ENCODE measurements around the gene P4HB. TPM values are rescaled to one million over a fixed set of nuclear protein-coding genes. Genes with fewer than 3 reads are reported as not detected.

Gene P4HB
- total and polyA plus RNA-seq, 12 donors, result 546 to 2,717 (median 934) TPM

DNA sequence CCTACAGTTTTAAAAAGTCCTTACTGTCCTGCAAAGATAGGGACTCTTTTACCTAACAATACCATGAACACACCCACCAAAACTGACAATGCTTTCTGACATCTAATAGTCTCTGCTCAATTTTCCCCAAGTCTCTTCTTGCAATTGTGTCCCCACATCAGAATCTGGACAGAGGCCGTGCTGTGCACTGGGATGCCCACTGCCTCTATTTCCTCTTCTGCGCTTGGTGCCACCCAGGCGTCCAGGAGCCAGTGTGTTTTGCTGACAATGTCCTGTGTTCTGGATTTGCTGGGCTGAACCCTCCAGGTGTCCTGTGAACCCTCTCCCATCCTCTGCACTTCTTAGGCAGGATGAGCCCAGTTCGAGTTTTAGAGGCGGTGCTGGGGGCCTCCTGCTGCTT is 17.2 kb upstream of the P4HB start:
- Histone ChIP-seq H3K4me3 (no peak overlapping the region), H3K36me3 (replicated peaks in 1 of 2) (peaks cover 0 to 7% of the 10 kb centered on the region in 2 donors), H3K9me3 (replicated peaks in 1 of 3) (no peaks in the 10 kb centered on the region), H3K4me1 (replicated peaks in 1 of 2) (peaks cover 0 to 4% of the 10 kb centered on the region in 2 donors), H3K27ac (no peak overlapping the region), H3K27me3 (no peaks in the 10 kb centered on the region)
- WGBS, 4 donors, result 88 to 98% (median 95%) methylated on average over 5 of the region's 5 CpGs
- TF ChIP-seq, protein P1, sequence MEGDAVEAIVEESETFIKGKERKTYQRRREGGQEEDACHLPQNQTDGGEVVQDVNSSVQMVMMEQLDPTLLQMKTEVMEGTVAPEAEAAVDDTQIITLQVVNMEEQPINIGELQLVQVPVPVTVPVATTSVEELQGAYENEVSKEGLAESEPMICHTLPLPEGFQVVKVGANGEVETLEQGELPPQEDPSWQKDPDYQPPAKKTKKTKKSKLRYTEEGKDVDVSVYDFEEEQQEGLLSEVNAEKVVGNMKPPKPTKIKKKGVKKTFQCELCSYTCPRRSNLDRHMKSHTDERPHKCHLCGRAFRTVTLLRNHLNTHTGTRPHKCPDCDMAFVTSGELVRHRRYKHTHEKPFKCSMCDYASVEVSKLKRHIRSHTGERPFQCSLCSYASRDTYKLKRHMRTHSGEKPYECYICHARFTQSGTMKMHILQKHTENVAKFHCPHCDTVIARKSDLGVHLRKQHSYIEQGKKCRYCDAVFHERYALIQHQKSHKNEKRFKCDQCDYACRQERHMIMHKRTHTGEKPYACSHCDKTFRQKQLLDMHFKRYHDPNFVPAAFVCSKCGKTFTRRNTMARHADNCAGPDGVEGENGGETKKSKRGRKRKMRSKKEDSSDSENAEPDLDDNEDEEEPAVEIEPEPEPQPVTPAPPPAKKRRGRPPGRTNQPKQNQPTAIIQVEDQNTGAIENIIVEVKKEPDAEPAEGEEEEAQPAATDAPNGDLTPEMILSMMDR (IDR thresholded peaks at IDR 0.05), result no peak
- TF ChIP-seq POLR2A (IDR thresholded peaks at IDR 0.05), result no peak
- no peak for DNase-seq
- intact Hi-C loops (cut with DNase I), result no loop called here

DNA sequence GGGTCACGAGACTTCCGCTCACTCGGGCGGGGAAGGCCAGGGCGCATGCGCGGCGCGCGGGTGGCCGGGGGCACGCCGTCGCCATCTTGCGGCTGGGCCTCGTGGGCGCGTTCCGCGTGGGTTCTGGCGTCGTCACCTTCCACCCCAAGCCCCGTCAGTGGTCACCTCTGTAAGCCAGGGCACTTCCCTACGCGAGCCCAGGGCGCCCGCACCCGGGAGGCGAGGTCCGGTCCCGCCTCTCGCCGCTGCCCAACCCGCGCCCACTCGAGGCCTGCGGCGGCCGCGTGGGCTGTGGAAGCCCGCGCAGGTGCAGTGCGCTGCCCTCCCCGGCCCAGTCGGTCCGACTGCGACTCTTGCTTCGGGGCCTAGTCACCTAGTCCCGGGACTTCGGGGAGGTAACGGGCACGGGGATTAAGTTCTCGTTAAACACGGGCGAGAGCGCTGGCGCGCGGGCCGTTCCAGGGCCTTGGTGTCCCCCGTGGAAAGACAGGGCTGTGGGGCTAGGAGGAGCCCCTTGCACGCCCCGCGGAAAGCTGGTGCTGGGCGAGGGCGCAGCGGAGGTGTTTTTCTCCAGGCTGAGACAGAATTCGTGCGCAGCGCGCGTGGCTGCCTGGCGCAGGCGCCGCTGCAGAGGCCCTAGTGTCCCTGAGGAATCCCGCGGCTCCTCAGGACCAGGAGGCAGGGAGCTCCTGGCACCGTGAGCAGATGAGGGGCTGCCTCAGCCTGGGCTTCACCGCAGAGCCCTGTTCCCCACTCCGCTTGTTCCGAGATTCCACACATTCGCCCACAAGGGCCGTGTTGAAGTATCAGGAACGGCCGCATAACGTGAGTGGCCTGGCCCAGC is 11.3 kb upstream of the P4HB start:
- H3K36me3 ChIP-seq (replicated peaks in 1 of 2), result peaks cover 0 to 25% of the 10 kb centered on the region in 2 donors
- no peaks in the 10 kb centered on the region for H3K9me3 ChIP-seq (replicated peaks in 1 of 3)
- H3K27ac ChIP-seq, result peak overlapping the region; percentile 92 to 100 (median 99)
- peak; percentile 52 to 97 (median 96) for DNase-seq
- intact Hi-C loops (cut with DNase I), result no loop called here
- H3K27me3 ChIP-seq, result no peaks in the 10 kb centered on the region
- peak overlapping the region; percentile 41 to 85 (median 65) for H3K4me3 ChIP-seq
- 0 to 1% (median 1%) methylated on average over 13 to 86 of the region's 86 CpGs for WGBS, 4 donors
- peaks cover 25 to 46% of the 10 kb centered on the region in 2 donors for H3K4me1 ChIP-seq (replicated peaks in 1 of 2)
- peak; percentile 88 to 91 for TF ChIP-seq POLR2A (IDR thresholded peaks at IDR 0.05)
- TF ChIP-seq, protein P1 (IDR thresholded peaks at IDR 0.05), result peak in 2 of 6 experiments; percentile 35 to 46

DNA sequence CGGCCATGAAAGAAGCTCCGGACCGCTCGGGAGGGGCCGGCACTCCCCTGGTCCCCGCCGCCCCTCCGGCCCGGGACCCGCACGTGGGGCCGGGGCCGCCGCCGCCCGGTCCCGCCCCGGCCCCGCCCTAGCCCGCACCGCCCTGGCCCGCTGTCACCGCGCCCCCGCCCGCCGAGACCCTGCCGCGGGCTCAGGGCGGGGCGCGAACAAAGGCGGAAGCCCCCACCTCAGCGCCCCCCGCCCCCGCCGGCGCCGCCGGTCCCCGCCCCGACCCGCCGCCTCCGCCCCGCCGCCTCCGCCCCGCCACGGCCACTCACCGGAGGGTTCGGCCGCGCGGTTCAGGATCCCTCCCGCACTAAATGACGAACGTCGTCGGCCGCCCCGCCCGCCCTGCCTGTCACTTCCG is 10.6 kb upstream of the P4HB start, which contains the start of gene ARHGDIA:
Gene ARHGDIA, minus strand, starts transcription at position 357 of the 406 bp plus-strand sequence. CDS start 1,407 bp downstream, outside the sequence.
- peak within 1 kb of the TSS; percentile 50 to 85 (median 65) for H3K4me3 ChIP-seq
- H3K4me1 ChIP-seq (replicated peaks in 1 of 2), result peaks cover 25 to 46% of the 10 kb centered on the region in 2 donors
- H3K36me3 ChIP-seq (replicated peaks in 1 of 2), result peaks cover 0 to 25% of the 10 kb centered on the region in 2 donors
- H3K27me3 ChIP-seq, result no peaks in the 10 kb centered on the region
- intact Hi-C loops (cut with DNase I), result no loop called here
- no peaks in the 10 kb centered on the region for H3K9me3 ChIP-seq (replicated peaks in 1 of 3)
- TF ChIP-seq POLR2A (IDR thresholded peaks at IDR 0.05), result no peak
- peak within 1 kb of the TSS; percentile 92 to 100 (median 99) for H3K27ac ChIP-seq
- WGBS, 4 donors, result 0 to 2% methylated on average over 46 to 59 of the region's 64 CpGs; no CpG with 5 or more reads in 2 of the 4 donors
- DNase-seq, result peak in 3 of 7 donors; percentile 29 to 95 (median 94)

DNA sequence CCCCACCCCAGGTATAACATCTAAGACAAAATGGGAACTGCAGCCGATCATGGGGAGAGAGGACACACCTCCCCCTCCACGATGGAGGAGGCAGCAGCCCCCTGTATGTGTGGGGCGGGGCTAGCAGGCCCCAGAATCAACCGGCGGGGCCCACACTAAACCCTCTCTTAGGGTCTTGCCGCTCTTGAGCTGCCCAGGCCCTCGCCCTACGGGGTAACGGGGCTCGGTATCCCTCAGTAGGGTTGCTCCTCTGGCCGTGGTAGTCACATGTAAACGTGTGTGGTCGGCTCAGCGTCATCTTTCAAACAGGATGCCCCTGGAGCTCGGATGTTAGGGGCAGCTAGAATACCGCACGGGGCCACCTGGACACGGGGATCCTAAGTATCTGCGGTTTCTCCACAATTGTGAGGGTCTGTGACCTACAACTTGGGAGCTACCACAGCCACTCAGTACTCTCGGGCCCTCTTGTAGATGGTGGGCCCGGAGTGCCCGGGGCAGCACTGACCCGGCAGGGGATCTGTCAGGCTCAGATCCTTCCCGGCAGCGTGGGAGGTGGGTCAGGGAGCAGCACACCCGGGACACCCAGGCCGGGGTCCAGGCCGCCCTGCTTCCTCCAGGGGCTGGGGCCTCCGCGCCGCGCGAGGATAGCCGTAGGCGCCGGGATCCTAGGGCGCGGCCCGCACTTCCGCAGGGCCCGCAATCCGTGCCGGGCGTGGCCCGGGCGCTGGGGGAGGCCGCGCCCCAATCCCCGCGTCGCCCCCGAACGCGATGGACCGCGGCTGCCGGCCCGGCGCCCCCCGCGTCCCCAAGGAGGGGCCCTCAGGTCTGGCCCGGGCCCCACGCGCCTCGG is 10.0 kb upstream of the P4HB start:
- H3K4me1 ChIP-seq (replicated peaks in 1 of 2), result peaks cover 25 to 46% of the 10 kb centered on the region in 2 donors
- H3K27me3 ChIP-seq, result no peaks in the 10 kb centered on the region
- peak overlapping the region; percentile 6 to 100 (median 92) for H3K27ac ChIP-seq
- H3K4me3 ChIP-seq, result peak overlapping the region in 2 of 4 donors; percentile 50 to 85
- peak in 1 of 2 donors; percentile 34 for TF ChIP-seq POLR2A (IDR thresholded peaks at IDR 0.05)
- TF ChIP-seq, protein P1 (IDR thresholded peaks at IDR 0.05), result no peak
- H3K36me3 ChIP-seq (replicated peaks in 1 of 2), result peaks cover 0 to 25% of the 10 kb centered on the region in 2 donors
- DNase-seq, result peak in 6 of 7 donors; percentile 36 to 78 (median 64)
- intact Hi-C loops (cut with DNase I), result no loop called here
- no peaks in the 10 kb centered on the region for H3K9me3 ChIP-seq (replicated peaks in 1 of 3)
- WGBS, 4 donors, result 0 to 6% (median 2%) methylated on average over 5 to 64 of the region's 65 CpGs
